NCI-H146 (cell line): Measurements from ENCODE around the gene MXI1.

Source experiments
- DNase-seq: peaks from one replicate; lab custom pipeline; 2025; lab: John Stamatoyannopoulos, UW

MXI1 gene

GRCh38 chr10:110207011-110207804 is at the start of gene MXI1:
Gene MXI1 (plus strand): TSS chr10:110207605. CDS start chr10:110207809, 204 bp downstream.
- DNase-seq = peak; percentile 81

GRCh38 chr10:110158051-110159005 is 49.1 kb upstream of the MXI1 start:
- no peak for DNase-seq

GRCh38 chr10:110160081-110160480 is 47.3 kb upstream of the MXI1 start:
- DNase-seq = no peak

GRCh38 chr10:110160522-110160921 is 46.9 kb upstream of the MXI1 start:
- DNase-seq = no peak

GRCh38 chr10:110162741-110163145 is 44.7 kb upstream of the MXI1 start:
- DNase-seq = no peak

- DNase-seq = peak; percentile 74
These were observed 44.1 kb upstream of the MXI1 start for GRCh38 chr10:110163192-110163773.

GRCh38 chr10:110163841-110164240 is 43.6 kb upstream of the MXI1 start:
- DNase-seq = no peak

- no peak for DNase-seq
These were observed 42.2 kb upstream of the MXI1 start for GRCh38 chr10:110165239-110165638.

- DNase-seq = no peak
These were observed 40.3 kb upstream of the MXI1 start for GRCh38 chr10:110167149-110167548.

- no peak for DNase-seq
These were observed 38.6 kb upstream of the MXI1 start for GRCh38 chr10:110168601-110169481.

GRCh38 chr10:110169586-110169985 is 37.8 kb upstream of the MXI1 start:
- no peak for DNase-seq

- no peak for DNase-seq
These were observed 37.0 kb upstream of the MXI1 start for GRCh38 chr10:110170142-110170971.

- DNase-seq = no peak
These were observed 36.4 kb upstream of the MXI1 start for GRCh38 chr10:110171032-110171431.

GRCh38 chr10:110172155-110172554 is 35.2 kb upstream of the MXI1 start:
- no peak for DNase-seq

GRCh38 chr10:110174201-110174600 is 33.2 kb upstream of the MXI1 start:
- DNase-seq = peak; percentile 72

- no peak for DNase-seq
These were observed 32.6 kb upstream of the MXI1 start for GRCh38 chr10:110174816-110175215.

GRCh38 chr10:110175406-110175805 is 32.0 kb upstream of the MXI1 start:
- no peak for DNase-seq

GRCh38 chr10:110176141-110177030 is 31.0 kb upstream of the MXI1 start:
- DNase-seq = no peak

GRCh38 chr10:110179220-110179619 is 28.2 kb upstream of the MXI1 start:
- no peak for DNase-seq

GRCh38 chr10:110181451-110181850 is 26.0 kb upstream of the MXI1 start:
- peak; percentile 16 for DNase-seq
